GM12865 (cell line): ENCODE measurements around the gene CERS3.

Experiments
- DNase-seq: peaks from one replicate; pipeline ENCODE4 v3.0.0; 2010; ENCODE audit warnings: low read depth
- H3K4me3 ChIP-seq: 2 replicates; pipeline ENCODE4 v1.5.1; 2011; ENCODE audit warnings: mild to moderate bottlenecking, low read depth, low read length, control low read depth
- CTCF ChIP-seq: IDR thresholded peaks from 2 replicates; pipeline ENCODE4 v1.5.1; 2011; ENCODE audit warnings: low read length, control low read depth, low read depth, inconsistent platforms; ENCODE audit not compliant: insufficient read depth; ENCODE audit errors: missing control alignments

The CERS3 gene

GRCh38 chr15:100383302-100384107 is 145.2 kb downstream of the CERS3 start:
- no peak overlapping the region for H3K4me3 ChIP-seq
- peak; percentile 44 for DNase-seq
- peak; percentile 26 for TF ChIP-seq CTCF

GRCh38 chr15:100373942-100374341 is 154.8 kb downstream of the CERS3 start:
- no peak for TF ChIP-seq CTCF
- no peak overlapping the region for H3K4me3 ChIP-seq
- DNase-seq: no peak

DNA sequence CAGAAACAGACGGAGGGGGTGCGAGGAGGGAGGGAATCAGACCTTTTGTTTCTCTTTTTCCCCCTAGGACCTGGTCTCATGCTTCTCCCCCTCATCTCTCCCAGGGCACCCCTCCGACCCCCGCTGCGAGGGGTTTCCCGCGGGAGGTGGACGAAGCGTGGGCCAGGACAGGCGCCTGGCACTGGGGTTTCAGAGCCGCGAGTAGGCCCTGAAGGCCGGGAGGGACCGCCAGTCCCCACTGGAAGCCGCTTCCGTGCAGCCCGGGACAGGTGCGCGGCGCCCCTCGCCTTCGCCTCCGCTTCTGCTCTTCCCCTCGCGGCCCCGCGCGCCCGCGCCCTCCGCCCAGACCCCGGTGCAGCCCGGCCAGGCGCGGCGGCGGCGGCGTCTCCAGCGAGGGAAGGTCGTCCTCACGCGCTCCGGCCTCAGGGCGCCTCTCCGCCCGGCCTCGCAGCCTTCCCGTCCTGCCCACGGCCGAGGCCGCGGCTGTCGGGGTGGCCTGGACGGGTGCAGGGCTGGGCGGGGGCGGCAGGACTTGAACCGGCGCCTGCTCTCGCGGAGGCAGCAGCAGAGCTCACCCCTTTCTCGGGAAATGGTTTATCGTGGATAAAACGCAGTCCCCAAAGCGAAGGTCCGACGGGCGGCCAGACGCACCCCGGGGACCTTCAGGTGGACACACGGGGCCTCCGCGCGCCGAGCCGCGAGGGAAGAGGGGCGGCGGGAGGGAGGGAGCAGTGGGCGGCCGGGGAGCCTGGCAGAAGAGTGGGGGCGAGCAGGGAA is 155.4 kb downstream of the CERS3 start:
- H3K4me3 ChIP-seq: no peak overlapping the region
- no peak for DNase-seq
- no peak for TF ChIP-seq CTCF

- no peak for TF ChIP-seq CTCF
- DNase-seq: no peak
- no peak overlapping the region for H3K4me3 ChIP-seq
Measured at GRCh38 chr15:100372739-100373119, 156.0 kb downstream of the CERS3 start.

- TF ChIP-seq CTCF: no peak
- no peak overlapping the region for H3K4me3 ChIP-seq
- DNase-seq: no peak
Measured at GRCh38 chr15:100355342-100355741, 173.4 kb downstream of the CERS3 start.

- H3K4me3 ChIP-seq: no peak overlapping the region
- no peak for DNase-seq
- TF ChIP-seq CTCF: no peak
Measured at GRCh38 chr15:100353449-100353848, 175.3 kb downstream of the CERS3 start.
